Stimulated activated CD8-positive, alpha-beta memory T cell treated with anti-CD3 and anti-CD28 coated beads, Interleukin-4, amount 100 ng/mL, for 48 hours (primary cell): ENCODE results near the gene SOS2.
A peak's percentile ranks its signal among the peaks of the same experiment; 100 is the strongest.

Experiments
- DNase-seq: peaks from one replicate; pipeline ENCODE4 v3.0.0-alpha.2; 2020

The SOS2 gene

GRCh38 chr14:50113381-50114035 lies 117.9 kb downstream of the SOS2 start:
- no peak for DNase-seq

DNA sequence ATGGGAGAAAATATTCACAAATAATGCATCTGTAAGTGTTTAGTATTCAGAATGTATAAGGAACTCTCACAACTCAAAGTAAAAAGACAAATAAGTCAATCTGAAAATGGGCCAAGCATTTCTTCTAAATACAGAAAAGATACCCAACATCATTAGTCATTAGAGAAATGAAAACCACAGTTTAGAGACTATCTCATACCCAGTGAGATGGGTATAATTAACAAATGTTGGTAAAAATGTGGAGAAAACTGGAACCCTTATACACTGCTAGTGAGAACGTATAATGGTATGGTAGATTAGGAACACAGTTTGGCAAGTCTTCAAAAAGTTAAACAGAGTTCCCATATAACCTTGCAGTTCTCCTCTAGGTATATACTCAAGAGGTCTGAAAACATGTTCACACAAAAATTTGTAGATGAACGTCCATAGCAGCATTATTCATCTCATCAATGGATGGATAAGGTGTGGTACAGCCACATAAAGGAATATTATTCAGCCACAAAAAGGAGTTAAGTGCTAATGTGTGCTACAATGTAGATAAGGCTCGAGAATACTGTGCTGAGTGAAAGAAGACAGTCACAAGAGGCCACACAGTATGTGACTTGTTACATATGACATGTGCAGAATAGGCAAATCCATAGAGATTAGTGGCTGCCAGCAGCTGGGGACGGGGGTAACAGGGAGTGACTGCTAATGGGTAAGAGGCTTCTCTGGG lies 120.9 kb downstream of the SOS2 start:
- DNase-seq: no peak

- no peak for DNase-seq
Observed at GRCh38 chr14:50109342-50109741, 122.0 kb downstream of the SOS2 start.

DNA sequence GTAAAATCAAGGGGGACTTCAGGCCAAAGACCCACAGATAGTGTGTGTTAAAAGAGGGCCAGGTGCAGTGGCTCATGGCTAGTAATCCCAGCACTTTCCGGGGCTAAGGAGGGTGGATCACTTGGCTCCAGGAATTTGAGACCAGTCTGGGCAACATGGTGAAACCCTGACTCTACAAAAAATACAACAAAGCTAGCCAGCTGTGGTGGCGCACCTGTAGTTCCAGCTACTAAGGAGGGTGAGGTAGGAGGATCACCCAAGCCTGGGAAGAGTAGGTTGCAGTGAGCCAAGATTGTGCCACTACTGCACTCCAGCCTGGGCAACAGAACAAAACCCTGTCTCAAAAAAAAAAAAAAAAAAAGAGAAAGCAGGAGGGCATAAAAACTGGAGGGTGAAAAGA lies 123.5 kb downstream of the SOS2 start:
- DNase-seq: no peak

GRCh38 chr14:50106178-50106577 lies 125.2 kb downstream of the SOS2 start:
- DNase-seq: no peak

DNA sequence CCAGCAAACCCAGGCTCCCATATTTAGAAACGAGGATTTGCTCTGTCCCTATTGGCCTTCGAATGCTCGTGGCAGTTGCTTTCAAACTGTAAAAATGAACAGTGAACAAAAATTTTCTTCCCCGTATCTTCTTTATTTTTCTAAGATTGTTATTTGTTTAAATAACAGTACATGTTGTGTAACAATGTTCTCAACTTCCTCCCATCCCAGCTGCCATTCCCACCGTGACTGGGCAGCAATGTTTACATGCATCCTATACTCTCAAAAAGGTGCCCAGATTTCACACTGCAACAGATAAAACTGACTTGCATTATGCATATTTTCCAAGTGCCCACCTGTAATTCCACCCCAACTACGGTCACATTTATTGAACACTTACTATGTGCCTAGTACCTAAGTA lies 127.8 kb downstream of the SOS2 start:
- no peak for DNase-seq

DNA sequence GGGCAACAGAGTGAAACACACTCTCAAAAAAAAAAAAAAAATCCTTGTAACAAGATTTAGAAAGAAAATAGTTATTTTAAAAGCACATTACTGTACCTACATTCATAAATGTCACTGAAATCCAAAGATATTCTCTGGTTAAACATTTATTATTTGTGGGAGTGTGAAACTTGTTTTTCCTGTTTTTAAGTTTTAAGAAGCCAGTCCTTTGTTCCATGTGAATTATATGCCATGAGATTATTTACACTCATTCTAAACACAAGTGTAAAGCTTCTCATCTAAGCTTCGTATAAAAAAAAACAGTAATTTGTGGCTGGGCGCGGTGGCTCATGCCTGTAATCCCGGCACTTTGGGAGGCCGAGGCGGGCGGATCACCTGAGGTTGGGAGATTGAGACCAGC lies 130.0 kb downstream of the SOS2 start:
- no peak for DNase-seq

GRCh38 chr14:50100805-50101204 lies 130.6 kb downstream of the SOS2 start:
- no peak for DNase-seq

- no peak for DNase-seq
Observed at GRCh38 chr14:50099335-50099734, 132.0 kb downstream of the SOS2 start.

DNA sequence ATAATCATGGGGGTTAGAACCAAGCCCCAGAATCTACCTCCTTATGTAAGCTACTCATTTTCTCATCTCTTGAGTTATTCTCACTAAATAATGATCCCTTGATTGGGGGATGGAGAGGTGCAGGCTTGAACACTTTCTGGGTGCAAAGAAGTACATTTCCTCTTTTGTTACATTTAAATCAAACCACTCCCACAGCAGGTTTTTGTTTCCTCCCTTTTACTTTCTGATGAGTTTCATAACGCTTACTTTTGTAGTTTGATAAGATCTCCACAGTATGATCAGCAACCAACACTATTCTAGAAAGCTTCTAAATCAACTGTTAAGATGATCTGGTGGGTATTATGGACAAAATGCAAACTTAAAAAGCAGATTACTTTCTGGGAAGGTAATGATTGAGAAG lies 135.5 kb downstream of the SOS2 start:
- no peak for DNase-seq

DNA sequence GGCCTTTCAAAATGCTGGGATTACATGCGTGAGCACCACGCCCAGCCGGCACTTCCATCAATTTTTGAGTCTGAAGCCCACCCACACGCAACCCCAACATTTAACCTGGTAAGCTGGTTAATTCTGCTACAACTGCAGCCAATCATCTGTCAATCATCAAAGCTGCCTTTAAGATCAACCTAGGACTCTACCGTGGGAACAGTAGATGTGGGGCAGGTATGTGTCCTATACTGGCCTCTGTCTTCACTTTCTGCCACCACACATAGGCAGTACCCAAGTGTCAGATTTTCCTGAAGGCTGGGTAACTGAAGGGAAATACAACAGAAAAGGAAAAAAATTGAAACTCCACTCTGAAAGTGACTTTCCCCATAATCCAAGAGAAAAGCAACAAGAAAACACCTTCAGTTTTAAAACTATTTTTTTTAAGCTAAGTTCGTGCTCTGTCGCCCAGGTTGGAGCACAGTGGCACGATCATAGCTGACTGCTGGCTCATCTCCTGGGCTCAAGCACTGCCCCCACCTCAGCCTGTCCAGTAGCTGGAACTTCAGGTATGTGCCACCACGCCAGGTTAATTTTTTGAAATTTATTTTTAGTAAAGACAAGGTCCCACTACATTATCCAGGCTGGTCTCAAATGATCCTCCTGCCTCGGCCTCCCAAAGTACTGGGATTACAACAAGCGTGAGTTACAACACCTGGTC lies 137.2 kb downstream of the SOS2 start:
- no peak for DNase-seq

DNA sequence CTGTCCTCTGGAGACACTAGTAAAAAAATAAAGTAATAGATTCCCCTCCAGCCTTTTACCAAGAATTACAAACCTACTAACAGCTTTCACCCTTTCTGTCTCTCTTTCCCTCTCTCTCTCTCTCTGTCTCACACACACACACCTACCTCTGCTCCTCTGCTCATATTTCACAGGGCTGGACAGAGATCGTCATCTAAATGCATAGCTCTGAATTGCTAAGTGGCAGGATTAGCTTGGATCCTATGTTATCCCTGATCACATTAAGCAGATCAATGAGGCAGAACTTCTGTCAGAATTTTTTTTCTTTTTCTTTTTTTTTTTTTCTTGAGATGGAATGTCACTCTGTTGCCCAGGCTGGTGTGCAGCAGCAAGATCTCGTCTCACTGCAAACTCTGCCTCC lies 137.9 kb downstream of the SOS2 start:
- no peak for DNase-seq

GRCh38 chr14:50092006-50092555 lies 139.3 kb downstream of the SOS2 start:
- DNase-seq: no peak

GRCh38 chr14:50091240-50091913 lies 140.0 kb downstream of the SOS2 start:
- DNase-seq: no peak

GRCh38 chr14:50089208-50089607 lies 142.2 kb downstream of the SOS2 start:
- peak; percentile 49 for DNase-seq

DNA sequence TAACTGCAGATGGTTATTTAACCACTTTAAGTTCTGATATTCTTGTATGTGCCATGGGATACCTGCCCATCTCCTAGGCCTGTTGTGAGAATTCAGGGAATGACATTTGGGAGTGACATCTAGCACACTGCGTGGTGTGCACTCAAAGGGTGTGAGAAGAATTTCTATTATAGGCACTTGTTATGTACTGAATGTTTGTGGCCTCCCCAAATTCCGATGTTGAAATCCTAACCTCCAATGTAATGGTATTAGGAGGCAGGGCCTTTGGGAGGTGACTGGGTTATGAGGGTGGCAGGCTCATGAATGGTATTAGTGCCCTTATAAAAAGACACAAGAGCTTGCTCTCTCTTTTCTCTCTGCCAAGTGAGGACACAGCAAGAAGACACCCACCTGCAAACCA lies 142.6 kb downstream of the SOS2 start:
- DNase-seq: no peak

GRCh38 chr14:50088117-50088515 lies 143.3 kb downstream of the SOS2 start:
- DNase-seq: no peak

DNA sequence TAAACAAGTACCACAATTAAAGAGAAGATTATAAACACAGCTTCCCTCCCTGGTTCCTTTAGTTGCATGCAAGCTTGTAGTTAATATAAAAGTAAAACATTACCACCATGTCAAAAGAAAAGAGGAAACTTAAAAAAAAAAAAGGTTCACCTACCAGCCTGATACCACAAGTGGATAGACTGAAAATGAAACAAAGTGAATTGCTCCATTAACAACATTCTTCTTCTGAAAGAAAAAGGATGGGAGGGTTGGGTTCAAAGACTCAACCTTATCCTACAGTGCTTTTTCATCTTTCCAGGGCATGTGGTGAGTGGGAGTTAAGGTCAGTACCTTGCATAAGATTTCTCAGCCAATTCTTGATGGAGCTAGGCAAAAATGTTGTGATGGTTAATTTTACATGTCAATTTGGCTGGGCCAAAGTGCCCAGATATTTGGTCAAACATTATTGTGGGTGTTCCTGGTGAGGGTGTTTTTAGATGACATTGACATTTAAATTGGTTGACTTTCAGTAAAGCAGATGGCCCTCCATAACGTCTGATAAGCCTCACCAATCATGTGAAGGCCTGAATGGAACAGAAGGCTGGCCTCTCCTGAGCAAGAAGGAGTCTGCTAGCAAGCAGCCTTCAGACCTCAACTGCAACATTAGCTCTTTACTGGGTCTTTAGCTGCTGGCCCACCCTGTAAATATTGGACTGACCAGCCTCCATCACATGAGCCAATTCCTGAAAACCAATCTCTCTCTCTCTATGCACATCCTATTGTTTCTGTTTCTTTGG lies 143.8 kb downstream of the SOS2 start:
- DNase-seq: no peak

DNA sequence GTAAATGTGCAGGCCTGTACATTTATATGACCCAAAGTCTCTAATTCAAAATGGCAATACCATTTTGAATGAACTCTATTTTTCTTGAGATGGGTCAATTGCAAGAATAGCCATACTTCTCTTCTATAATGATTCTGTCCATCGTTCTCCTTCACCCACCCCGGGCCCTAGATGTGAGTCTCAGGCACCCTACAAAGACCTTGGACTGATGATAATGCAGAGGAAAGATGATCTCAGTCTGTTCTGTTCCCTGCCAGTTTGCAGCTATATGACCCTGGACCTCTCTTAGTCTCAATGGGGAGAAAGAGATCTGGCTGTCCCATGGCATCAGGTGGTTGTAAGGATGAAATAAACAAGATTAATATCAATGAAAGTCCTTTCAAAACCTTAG lies 145.1 kb downstream of the SOS2 start:
- DNase-seq: no peak

- peak; percentile 66 for DNase-seq
Observed at GRCh38 chr14:50085570-50086320, 145.6 kb downstream of the SOS2 start.

GRCh38 chr14:50084666-50085065 lies 146.7 kb downstream of the SOS2 start:
- peak; percentile 32 for DNase-seq
